Measurements from ENCODE around the gene PACS1.

- TF ChIP-seq POLR2AphosphoS5 (IDR thresholded peaks at IDR 0.05; ENCODE audit: low read depth, low read length) = no peak
- no peak for TF ChIP-seq SPI1 (IDR thresholded peaks at IDR 0.05; ENCODE audit: low read depth, low read length)
- TF ChIP-seq POLR2A (IDR thresholded peaks at IDR 0.05; ENCODE audit: low read depth, low read length) = no peak
- no peak for TF ChIP-seq TAF1 (IDR thresholded peaks at IDR 0.05; ENCODE audit: low read depth, low read length)
Observed at GRCh38 chr11:66281001-66281400, 210.9 kb downstream of the PACS1 start.

Data from GM12891 (cell line).